ENCODE measurements around the gene RAD51B. TPM values are rescaled to one million over a fixed set of nuclear protein-coding genes. Genes with fewer than 3 reads are reported as not detected.

RAD51B gene
- total RNA-seq, 1 experiment from 2014 or later, result 16.7 TPM

- Histone ChIP-seq H2BK5ac (ENCODE audit: insufficient read length, low read length) (no peak overlapping the region), H3K18ac (ENCODE audit: insufficient read length, low read depth, low read length) (no peak overlapping the region), H3K9me3 (ENCODE audit: control insufficient read depth, low read depth, low read length) (no peaks in the 10 kb centered on the region), H4K91ac (ENCODE audit: insufficient read length, low read depth, low read length) (no peak overlapping the region), H3K27ac (ENCODE audit: insufficient read length, low read depth, low read length) (no peak overlapping the region), H2AFZ (ENCODE audit: low read length) (no peak overlapping the region), H3K23ac (ENCODE audit: insufficient read length, low read depth, low read length) (no peak overlapping the region), H2BK12ac (ENCODE audit: insufficient read length, low read depth, low read length) (no peak overlapping the region), H2BK120ac (ENCODE audit: low read depth, low read length, poor library complexity, severe bottlenecking) (no peak overlapping the region), H4K20me1 (ENCODE audit: control insufficient read depth, insufficient read depth, insufficient read length) (no peaks in the 10 kb centered on the region), H4K8ac (replicated peaks; ENCODE audit: insufficient read length, low read depth, low read length) (no peak overlapping the region), H3T11ph (ENCODE audit: low read length) (no peak overlapping the region), H3K4ac (ENCODE audit: low read depth, low read length) (no peak overlapping the region), H3K4me2 (ENCODE audit: insufficient read depth, insufficient read length, low read length) (no peak overlapping the region), H2BK15ac (ENCODE audit: low read depth, low read length) (no peak overlapping the region), H3K27me3 (ENCODE audit: insufficient read depth, low read length) (no peaks in the 10 kb centered on the region), H3K56ac (ENCODE audit: insufficient read length, low read depth, low read length) (no peak overlapping the region), H2AK5ac (ENCODE audit: insufficient read length, low read length) (no peak overlapping the region), H3K4me1 (ENCODE audit: insufficient read depth, low read length) (no peaks in the 10 kb centered on the region; the same call in 1 of the 2 replicates), H2BK20ac (ENCODE audit: low read depth, low read length, poor library complexity, severe bottlenecking) (no peak overlapping the region), H3K14ac (ENCODE audit: insufficient read depth, low read length) (no peak overlapping the region), H3K23me2 (ENCODE audit: insufficient read length, low read depth, low read length, poor library complexity, severe bottlenecking) (no peaks in the 10 kb centered on the region), H4K5ac (ENCODE audit: insufficient read length, low read depth, low read length) (no peak overlapping the region), H3K79me2 (ENCODE audit: insufficient read depth, low read length) (no peaks in the 10 kb centered on the region), H3K9ac (ENCODE audit: extremely low read depth, insufficient read length, low read length) (no peak overlapping the region), H3K79me1 (ENCODE audit: insufficient read depth, low read depth, low read length, poor library complexity, severe bottlenecking) (no peaks in the 10 kb centered on the region)
- no peak for TF ChIP-seq CTCF (conservative IDR thresholded peaks at IDR 0.05)
- Mint-ChIP-seq H3K36me3 (ENCODE audit: insufficient read depth in 1 of 3, low read depth in 3 of 3) (peaks cover 0 to 2% (median 0%) of the 10 kb centered on the region in 3 experiments; a peak in 2 of 7 replicates), H3K27ac (peak overlapping the region in 2 of 3 experiments; percentile 15 to 24; a peak in 2 of 7 replicates), H3K9me3 (no peaks in the 10 kb centered on the region; a peak in 2 of 5 replicates), H3K4me3 (no peak overlapping the region; a peak in 1 of 5 replicates), H3K4me1 (peaks cover 23 to 25% of the 10 kb centered on the region in 2 experiments), H3K27me3 (ENCODE audit: low read depth) (no peaks in the 10 kb centered on the region)
- no CpG with 5 or more reads among the region's 3 CpGs for WGBS (ENCODE audit: extremely low coverage, insufficient read length, low lambda C conversion rate)
- no peak for DNase-seq
Observed at GRCh38 chr14:68222726-68223125, 403.1 kb downstream of the RAD51B start.
